BE2C (cell line): ENCODE measurements around the gene WBP2.
"Not testable (repeated sequence)": the region's sequence is repeated elsewhere in the genome, so short reads cannot be mapped to it uniquely, and the experiment has no call there.

Source experiments
- DNase-seq: peaks from one replicate; pipeline ENCODE4 v3.0.0-alpha.2; 2020
- H3K27me3 ChIP-seq: fragments of 250-450 bp; sonication (Bioruptor Pico); 2 replicates; pipeline ENCODE4 v1.5.1; 2020; ENCODE audit warnings: mild to moderate bottlenecking
- H3K36me3 ChIP-seq: fragments of 250-450 bp; sonication (Bioruptor Pico); 2 replicates; pipeline ENCODE4 v1.5.1; 2020; ENCODE audit warnings: mild to moderate bottlenecking
- H3K4me1 ChIP-seq: fragments of 250-450 bp; sonication (Bioruptor Pico); 2 replicates; pipeline ENCODE4 v1.5.1; 2020
- H3K4me3 ChIP-seq: 2 replicates; pipeline ENCODE4 v1.5.1; 2011; ENCODE audit warnings: low read depth, low read length
- H3K9me3 ChIP-seq: fragments of 250-450 bp; sonication (Bioruptor Pico); 2 replicates; pipeline ENCODE4 v1.5.1; 2020
- TF ChIP-seq, protein P1 (sequence below): IDR thresholded peaks from 2 replicates; pipeline ENCODE4 v1.5.1; 2012; ENCODE audit warnings: mild to moderate bottlenecking, low read depth, low read length

The WBP2 gene

DNA sequence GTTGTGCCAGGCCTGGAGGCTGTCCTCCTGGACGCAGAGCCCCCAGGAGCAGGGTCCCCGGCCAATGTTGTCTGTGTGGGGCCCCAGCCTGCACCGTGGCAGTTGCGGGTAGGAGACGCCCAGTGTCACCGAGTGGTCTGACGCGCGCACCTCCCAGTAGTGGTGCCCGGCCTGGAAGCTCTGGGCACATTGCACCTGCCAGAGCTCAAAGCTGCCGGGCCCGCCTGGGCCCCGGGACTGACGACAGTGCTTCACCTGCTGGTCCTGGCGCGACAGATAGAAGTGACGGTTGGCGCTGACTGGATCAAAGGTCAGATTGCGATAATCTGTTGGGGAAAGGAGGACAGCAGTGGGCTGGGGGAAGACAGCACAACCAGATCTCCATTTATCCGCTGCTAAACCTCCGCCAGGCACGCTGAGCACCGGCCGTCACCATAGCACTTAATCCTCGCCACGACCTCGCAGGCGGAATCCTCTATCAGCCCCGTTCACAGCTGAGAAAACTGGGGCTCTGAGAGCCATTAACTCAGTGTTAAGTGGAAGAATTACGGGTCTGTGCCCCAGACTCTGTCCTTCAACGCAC lies 36.0 kb upstream of the WBP2 start:
- H3K9me3 ChIP-seq, result no peaks in the 10 kb centered on the region
- H3K4me3 ChIP-seq, result no peak overlapping the region
- TF ChIP-seq, protein P1, sequence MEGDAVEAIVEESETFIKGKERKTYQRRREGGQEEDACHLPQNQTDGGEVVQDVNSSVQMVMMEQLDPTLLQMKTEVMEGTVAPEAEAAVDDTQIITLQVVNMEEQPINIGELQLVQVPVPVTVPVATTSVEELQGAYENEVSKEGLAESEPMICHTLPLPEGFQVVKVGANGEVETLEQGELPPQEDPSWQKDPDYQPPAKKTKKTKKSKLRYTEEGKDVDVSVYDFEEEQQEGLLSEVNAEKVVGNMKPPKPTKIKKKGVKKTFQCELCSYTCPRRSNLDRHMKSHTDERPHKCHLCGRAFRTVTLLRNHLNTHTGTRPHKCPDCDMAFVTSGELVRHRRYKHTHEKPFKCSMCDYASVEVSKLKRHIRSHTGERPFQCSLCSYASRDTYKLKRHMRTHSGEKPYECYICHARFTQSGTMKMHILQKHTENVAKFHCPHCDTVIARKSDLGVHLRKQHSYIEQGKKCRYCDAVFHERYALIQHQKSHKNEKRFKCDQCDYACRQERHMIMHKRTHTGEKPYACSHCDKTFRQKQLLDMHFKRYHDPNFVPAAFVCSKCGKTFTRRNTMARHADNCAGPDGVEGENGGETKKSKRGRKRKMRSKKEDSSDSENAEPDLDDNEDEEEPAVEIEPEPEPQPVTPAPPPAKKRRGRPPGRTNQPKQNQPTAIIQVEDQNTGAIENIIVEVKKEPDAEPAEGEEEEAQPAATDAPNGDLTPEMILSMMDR, result no peak
- no peak for DNase-seq
- peaks cover 20% of the 10 kb centered on the region for H3K36me3 ChIP-seq
- peaks cover 5% of the 10 kb centered on the region; the same call in 1 of the 2 replicates for H3K4me1 ChIP-seq
- H3K27me3 ChIP-seq, result no peaks in the 10 kb centered on the region

DNA sequence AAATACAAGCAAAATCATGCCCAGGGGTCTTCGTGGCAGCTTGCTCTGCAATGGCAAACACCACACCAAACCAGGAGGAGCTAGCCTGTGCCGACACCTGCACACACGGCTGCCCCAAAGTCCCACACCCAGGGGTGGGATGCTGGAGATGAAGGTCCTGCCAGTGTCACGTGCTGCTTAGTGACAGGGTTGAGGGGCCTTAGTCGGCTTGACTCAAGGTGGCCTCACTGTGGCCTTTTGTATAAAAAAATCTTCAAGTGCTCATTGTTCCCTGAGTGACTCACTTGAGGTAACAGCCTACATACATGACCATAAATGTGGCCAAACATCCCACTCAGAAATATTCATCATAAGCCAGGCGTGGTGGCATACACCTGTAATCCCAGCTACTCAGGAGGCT lies 34.3 kb upstream of the WBP2 start:
- Histone ChIP-seq H3K4me1 (0 out of 2 replicates have a peak, but pooled peaks cover 3% of the 10 kb centered on the region), H3K4me3 (no peak overlapping the region), H3K36me3 (peaks cover 20% of the 10 kb centered on the region), H3K9me3 (no peaks in the 10 kb centered on the region), H3K27me3 (no peaks in the 10 kb centered on the region)
- TF ChIP-seq, protein P1, result no peak
- no peak for DNase-seq

DNA sequence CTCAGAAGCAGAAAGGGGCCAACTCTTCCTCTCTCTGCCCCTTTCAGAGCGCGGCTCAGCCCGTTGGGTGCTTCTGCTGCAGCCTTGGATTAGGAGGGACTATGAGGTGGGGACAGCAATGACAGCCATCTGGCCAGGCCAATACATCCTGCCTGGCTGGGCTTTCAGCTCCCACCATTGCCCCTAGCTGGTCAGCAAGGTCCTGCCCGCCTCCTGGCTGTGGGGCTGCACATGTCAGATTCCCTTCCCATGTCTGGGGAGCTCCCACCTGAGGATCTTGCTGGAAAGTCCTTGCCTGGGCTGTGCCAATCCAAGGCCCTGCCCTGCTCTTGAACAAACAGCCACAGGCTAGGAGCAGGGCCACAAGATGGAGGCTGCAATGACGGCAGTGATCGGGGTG lies 33.3 kb upstream of the WBP2 start:
- TF ChIP-seq, protein P1, result no peak
- 0 out of 2 replicates have a peak, but pooled peaks cover 3% of the 10 kb centered on the region for H3K4me1 ChIP-seq
- DNase-seq, result no peak
- peaks cover 18% of the 10 kb centered on the region for H3K36me3 ChIP-seq
- no peaks in the 10 kb centered on the region for H3K27me3 ChIP-seq
- no peak overlapping the region for H3K4me3 ChIP-seq
- H3K9me3 ChIP-seq, result no peaks in the 10 kb centered on the region

DNA sequence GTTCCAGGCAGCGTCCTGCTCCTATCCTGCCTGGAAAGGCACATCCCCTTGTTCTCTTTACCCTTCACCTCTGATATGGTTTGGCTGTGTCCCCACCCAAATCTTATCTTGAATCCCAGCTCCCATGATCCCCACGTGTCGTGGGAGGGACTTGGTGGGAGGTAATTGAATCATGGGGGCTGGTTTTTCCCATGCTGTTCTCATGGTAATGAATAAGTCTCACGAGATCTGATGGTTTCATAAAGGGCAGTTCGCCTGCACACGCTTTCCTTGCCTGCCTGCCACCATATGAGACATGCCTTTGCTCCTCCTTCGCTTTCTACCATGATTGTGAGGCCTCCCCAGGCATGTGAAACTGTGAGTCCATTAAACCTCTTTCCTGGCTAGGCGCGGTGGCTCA lies 30.7 kb upstream of the WBP2 start:
- H3K4me1 ChIP-seq, H3K4me3 ChIP-seq, H3K27me3 ChIP-seq, DNase-seq, H3K36me3 ChIP-seq, H3K9me3 ChIP-seq: not testable (repeated sequence)

DNA sequence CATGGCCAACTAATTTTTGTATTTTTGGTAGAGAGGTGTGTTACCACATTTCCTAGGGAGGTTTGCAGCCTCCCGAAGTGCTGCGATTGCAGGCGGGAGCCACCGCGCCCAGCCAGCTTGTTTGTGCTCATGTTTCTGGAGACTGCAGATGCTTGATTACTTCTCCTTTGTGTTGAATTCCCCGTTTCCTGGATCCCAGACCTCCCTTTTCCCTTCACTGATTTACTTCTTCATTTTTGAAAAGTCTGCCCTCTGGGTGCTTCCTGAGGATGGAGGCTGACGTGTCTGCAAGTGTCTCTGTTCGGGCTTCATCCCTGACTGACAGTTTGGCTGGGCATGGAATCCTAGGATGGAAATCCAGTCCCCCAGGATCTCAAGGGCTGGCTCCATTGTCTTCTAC lies 30.3 kb upstream of the WBP2 start:
- TF ChIP-seq, protein P1, result no peak
- H3K9me3 ChIP-seq, result no peaks in the 10 kb centered on the region
- H3K4me1 ChIP-seq, result 0 out of 2 replicates have a peak, but pooled peaks cover 3% of the 10 kb centered on the region
- no peak overlapping the region for H3K4me3 ChIP-seq
- H3K27me3 ChIP-seq, result no peaks in the 10 kb centered on the region
- H3K36me3 ChIP-seq, result no peaks in the 10 kb centered on the region; the same call in 1 of the 2 replicates
- DNase-seq, result no peak

DNA sequence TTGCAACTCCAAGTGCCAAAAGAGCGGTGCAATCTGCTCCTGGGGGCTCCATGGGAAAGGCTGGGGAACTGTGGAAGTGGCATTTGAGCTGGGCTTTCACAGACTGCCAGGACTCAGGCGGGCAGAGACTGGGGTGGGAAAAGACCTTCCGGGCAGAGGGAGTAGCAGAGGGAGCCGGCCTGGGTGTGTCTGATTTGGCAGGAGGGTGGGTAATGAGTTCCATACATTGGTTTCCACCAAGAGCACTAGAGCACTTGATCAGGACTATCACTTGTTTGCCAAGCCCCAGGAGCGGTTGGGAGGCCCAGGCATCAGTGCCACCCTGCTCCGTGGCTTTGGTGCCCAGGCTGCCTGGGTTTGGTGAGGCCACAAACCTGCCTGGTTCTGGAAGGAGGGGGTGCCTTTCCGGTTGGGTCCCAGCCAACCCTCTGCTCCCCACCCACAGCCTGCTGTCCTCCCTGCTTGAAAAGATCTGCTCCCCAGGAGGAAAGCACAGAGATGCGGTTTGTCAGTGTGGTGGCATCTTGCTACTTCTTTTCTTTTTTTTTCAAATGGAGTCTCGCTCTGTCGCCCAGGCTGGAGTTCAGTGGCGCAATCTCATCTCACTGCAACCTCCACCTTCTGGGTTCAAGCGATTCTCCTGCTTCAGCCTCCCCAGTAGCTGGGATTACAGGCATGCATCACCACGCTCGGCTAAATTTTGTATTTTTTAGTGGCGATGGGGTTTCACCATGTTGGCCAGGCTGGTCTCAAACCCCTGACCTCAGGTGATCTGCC lies 26.7 kb upstream of the WBP2 start:
- H3K36me3 ChIP-seq, result no peaks in the 10 kb centered on the region
- no peak for DNase-seq
- H3K4me1 ChIP-seq, result peaks cover 4% of the 10 kb centered on the region
- H3K9me3 ChIP-seq, result no peaks in the 10 kb centered on the region
- H3K4me3 ChIP-seq, result no peak overlapping the region
- TF ChIP-seq, protein P1, result no peak
- peaks cover 15% of the 10 kb centered on the region for H3K27me3 ChIP-seq
